ENCODE results near the gene GALNS. TPM values are rescaled to one million over a fixed set of nuclear protein-coding genes. Genes with fewer than 3 reads are reported as not detected.
A peak's percentile ranks its signal among the peaks of the same experiment; 100 is the strongest.

The GALNS gene
- total and polyA plus RNA-seq, 2 of the 4 experiments (the other 2 are of a cell fraction): 7.2 to 32.5 TPM

GRCh38 chr16:88772871-88773811 is 83.6 kb downstream of the GALNS start:
- peak overlapping the region; percentile 88 for H2AK5ac ChIP-seq (ENCODE audit: low read depth, low read length)
- H3K56ac ChIP-seq (ENCODE audit: extremely low read depth, insufficient read depth, low read length): no peak overlapping the region
- H3K23ac ChIP-seq (ENCODE audit: low read depth, low read length): peak overlapping the region; percentile 64; the same call in 1 of the 2 replicates
- H4K91ac ChIP-seq (ENCODE audit: insufficient read depth, low read depth, low read length): peak overlapping the region; percentile 70
- peak overlapping the region; percentile 18; the same call in 1 of the 3 replicates for H2BK15ac ChIP-seq (ENCODE audit: low read depth, low read length)
- H3K9me3 ChIP-seq (ENCODE audit: control insufficient read depth, insufficient read depth, low read length): no peaks in the 10 kb centered on the region
- no TSS peak for BruUV-seq (replicated peaks)
- peaks cover 15 to 76% of the 10 kb centered on the region in 2 experiments for H3K79me1 ChIP-seq (ENCODE audit: low read depth in 1 of 2, low read length in 2 of 2)
- no peaks in the 10 kb centered on the region for H3K27me3 ChIP-seq (ENCODE audit: control insufficient read depth, insufficient read depth, low read length)
- peak overlapping the region; percentile 84 for H3K4ac ChIP-seq (ENCODE audit: low read depth, low read length)
- peak overlapping the region; percentile 48; the same call in 1 of the 2 replicates for H3K9ac ChIP-seq (ENCODE audit: low read depth, low read length)
- WGBS, 2 experiments (ENCODE audit: extremely low coverage in 2 of 2, insufficient read length in 1 of 2): 3% methylated on average over 6 of the region's 29 CpGs; no CpG with 5 or more reads in 1 of the 2 experiments
- peak overlapping the region; percentile 20; the same call in 1 of the 2 replicates for H3K4me3 ChIP-seq (ENCODE audit: insufficient read depth, low read depth, low read length)
- H3K14ac ChIP-seq (replicated peaks; ENCODE audit: low read depth, low read length): peak overlapping the region; percentile 27
- POLR2A ChIA-PET (ENCODE audit: unreplicated experiment): interaction anchor here (0.9 to 1.0 kb wide), 3 partner anchors 9 to 14 kb away, joined by 3 read pairs; no protein-coding TSS in a partner anchor
- dilution Hi-C loops (cut with HindIII; ENCODE audit: low sequenced_read_pairs, unreplicated experiment) (no loop called here), in situ Hi-C loops (cut with MboI; ENCODE audit: low sequenced_read_pairs) (no loop called here), intact Hi-C loops (cut with micrococcal nuclease) (no loop called here)
- peak overlapping the region; percentile 77 for H2AFZ ChIP-seq (replicated peaks; ENCODE audit: low read length, poor library complexity)
- DNase-seq (peak; percentile 95), ATAC-seq (ENCODE audit: low read depth) (peak; percentile 59)
- peak overlapping the region; percentile 81 for H3K27ac ChIP-seq (ENCODE audit: insufficient read depth, low read length)
- H3K18ac ChIP-seq (ENCODE audit: low read depth, low read length): no peak overlapping the region; the same call in 1 of the 2 replicates
- peak overlapping the region; percentile 85 for H2BK120ac ChIP-seq (ENCODE audit: low read depth, low read length)
- H3K36me3 ChIP-seq (ENCODE audit: control insufficient read depth, insufficient read depth, low read length): peaks cover 3% of the 10 kb centered on the region; the same call in 1 of the 2 replicates
- H4K8ac ChIP-seq (ENCODE audit: low read depth in 2 of 2, low read length in 2 of 2): peak overlapping the region in 1 of 2 experiments; percentile 54; a peak in 2 of 4 replicates
- peaks cover 27% of the 10 kb centered on the region for H3K9me1 ChIP-seq (ENCODE audit: insufficient read depth, low read length)
- peak overlapping the region; percentile 69 for H3K4me2 ChIP-seq (ENCODE audit: low read depth, low read length)
- H2AK9ac ChIP-seq (replicated peaks; ENCODE audit: low read depth, low read length, poor library complexity): peak overlapping the region; percentile 98
- H2BK20ac ChIP-seq (ENCODE audit: low read depth, low read length): 0 out of 2 replicates have a peak overlapping the region, but pooled peaks have one; percentile 88
- peaks cover 57% of the 10 kb centered on the region for H3K4me1 ChIP-seq (ENCODE audit: control insufficient read depth, insufficient read depth, low read length)
- H4K5ac ChIP-seq (ENCODE audit: low read depth, low read length): 0 out of 2 replicates have a peak overlapping the region, but pooled peaks have one; percentile 9
- peak overlapping the region; percentile 90 for H2BK5ac ChIP-seq (ENCODE audit: low read depth, low read length, poor library complexity, severe bottlenecking)
- CTCF ChIA-PET: interaction anchor here (0.7 to 1.5 kb wide), 4 partner anchors 9 to 36 kb away, joined by 3 read pairs; no protein-coding TSS in a partner anchor
- peaks cover 93% of the 10 kb centered on the region for H4K20me1 ChIP-seq (ENCODE audit: insufficient read depth, low read length)
- TF ChIP-seq RCOR1 (IDR thresholded peaks at IDR 0.05; ENCODE audit: insufficient replicate concordance, low read length) (peak; percentile 85), USF2 (IDR thresholded peaks at IDR 0.05; ENCODE audit: low read depth, low read length) (peak; percentile 95), RAD21 (IDR thresholded peaks at IDR 0.05; ENCODE audit: low read length) (peak; percentile 25; the same call in 1 of the 2 replicates), BHLHE40 (IDR thresholded peaks at IDR 0.05; ENCODE audit: low read depth, low read length) (peak; percentile 97), ELK1 (IDR thresholded peaks at IDR 0.05; ENCODE audit: borderline replicate concordance, low read depth, low read length) (no peak), MXI1 (IDR thresholded peaks at IDR 0.05; ENCODE audit: borderline replicate concordance, low read depth, low read length) (peak; percentile 99), MAZ (IDR thresholded peaks at IDR 0.05; ENCODE audit: borderline replicate concordance, low read depth, low read length) (peak; percentile 46; the same call in 1 of the 2 replicates), CTCF (conservative IDR thresholded peaks at IDR 0.05; ENCODE audit: low read depth, low read length) (no peak), FOS (IDR thresholded peaks at IDR 0.05; ENCODE audit: low read depth, low read length) (peak; percentile 23), NFE2L2 (IDR thresholded peaks at IDR 0.05; ENCODE audit: low read depth, low read length) (no peak), SMC3 (IDR thresholded peaks at IDR 0.05; ENCODE audit: low read depth, low read length) (peak; percentile 14; the same call in 1 of the 2 replicates)

All from IMR-90 (cell line).